GM12891 (cell line): Measurements from ENCODE around the gene PRMT7.

Source experiments
- DNase-seq: peaks from one replicate; pipeline ENCODE4 v3.0.0; 2011; ENCODE audit warnings: low spot score; ENCODE audit not compliant: insufficient read length
- FAIRE-seq: peaks from 2 replicates; lab custom pipeline; 2011; peaks lifted over from hg19 to GRCh38; lab: Jason Lieb, UNC
- PAX5 ChIP-seq: IDR thresholded peaks from 2 replicates; pipeline ENCODE4 v1.6.1; 2011; ENCODE audit warnings: low read length, moderate library complexity, mild to moderate bottlenecking; ENCODE audit not compliant: insufficient read depth, severe bottlenecking
- POLR2A ChIP-seq: IDR thresholded peaks from 2 replicates; pipeline ENCODE4 v1.6.1; 2011; ENCODE audit warnings: low read depth, low read length, control low read depth
- POLR2AphosphoS5 ChIP-seq: IDR thresholded peaks from 2 replicates; pipeline ENCODE4 v1.6.1; 2011; ENCODE audit warnings: low read depth, low read length, control low read depth
- POU2F2 ChIP-seq: IDR thresholded peaks from 2 replicates; pipeline ENCODE4 v1.6.1; 2011; ENCODE audit warnings: low read depth, mild to moderate bottlenecking, control low read depth, low read length, moderate library complexity
- SPI1 ChIP-seq: IDR thresholded peaks from 2 replicates; pipeline ENCODE4 v1.6.1; 2011; ENCODE audit warnings: low read depth, low read length, control low read depth
- TAF1 ChIP-seq: IDR thresholded peaks from 2 replicates; pipeline ENCODE4 v1.6.1; 2011; ENCODE audit warnings: low read depth, low read length, control low read depth

The PRMT7 gene

DNA sequence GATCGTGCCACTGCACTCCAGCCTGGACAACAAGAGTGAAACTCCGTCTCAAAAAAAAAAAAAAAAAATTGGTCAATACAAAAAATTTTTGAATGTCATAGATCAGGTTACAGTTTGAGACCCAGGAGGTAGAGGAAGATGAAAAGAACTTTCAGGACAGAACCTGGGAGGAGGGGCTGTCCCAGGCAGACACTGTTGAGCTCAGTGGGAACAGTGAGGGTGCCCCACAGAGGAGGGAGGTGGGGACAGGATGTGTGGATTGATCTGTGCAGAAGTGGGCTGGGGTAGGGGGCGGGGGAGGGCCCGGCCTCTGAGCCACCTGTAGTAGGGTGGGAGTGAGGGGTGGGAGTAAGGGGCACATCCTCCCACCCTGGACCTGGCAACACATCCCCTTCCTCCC, 58.3 kb downstream of the PRMT7 start:
- TF ChIP-seq PAX5 (no peak), POU2F2 (no peak), TAF1 (no peak), SPI1 (no peak), POLR2A (no peak), POLR2AphosphoS5 (no peak)
- FAIRE-seq (no peak), DNase-seq (no peak)

DNA sequence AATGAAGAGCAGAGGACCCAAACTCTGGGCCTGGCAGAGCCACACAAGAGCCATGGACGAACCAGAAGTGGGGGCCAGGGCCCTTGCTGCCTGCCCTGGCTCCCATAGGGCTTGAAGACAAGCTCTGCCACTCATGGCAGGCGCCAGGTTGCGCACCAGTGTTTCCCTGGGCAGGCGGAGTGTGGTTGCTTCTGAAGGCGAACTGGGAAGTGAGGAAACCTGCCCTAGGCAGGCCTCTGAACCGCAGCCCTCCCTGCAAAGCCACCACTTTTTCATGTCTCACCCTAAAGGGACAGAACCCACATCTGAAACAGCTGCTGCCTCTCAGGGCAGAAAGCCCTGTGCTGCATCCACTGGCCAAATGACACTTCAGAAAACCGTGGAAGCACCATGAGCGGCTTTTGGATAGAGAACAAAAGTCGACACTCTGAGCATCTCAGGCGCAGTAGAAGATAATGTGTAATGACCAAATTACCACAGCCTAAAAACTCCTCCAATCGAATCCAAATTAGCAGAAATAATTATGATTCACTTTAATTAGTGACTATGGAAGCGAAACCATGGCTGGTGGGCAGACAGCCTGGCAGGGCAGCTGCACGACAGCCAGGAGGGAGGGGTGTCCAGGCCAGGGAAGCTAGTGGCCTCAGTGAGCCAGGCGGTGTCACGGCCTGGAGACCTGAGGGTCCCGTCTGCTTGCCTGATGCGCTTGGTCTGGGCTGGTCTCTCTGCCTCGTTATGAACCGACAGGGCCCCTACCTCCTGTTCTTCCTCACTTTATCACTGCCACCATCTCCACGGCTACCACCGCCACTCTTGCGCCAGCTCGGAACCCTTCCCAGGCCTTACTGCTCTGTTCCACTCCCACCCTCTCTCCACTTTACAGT, 59.1 kb downstream of the PRMT7 start:
- TF ChIP-seq POLR2AphosphoS5 (no peak), SPI1 (peak; percentile 76)
- FAIRE-seq (peak; percentile 91), DNase-seq (peak; percentile 74)

DNA sequence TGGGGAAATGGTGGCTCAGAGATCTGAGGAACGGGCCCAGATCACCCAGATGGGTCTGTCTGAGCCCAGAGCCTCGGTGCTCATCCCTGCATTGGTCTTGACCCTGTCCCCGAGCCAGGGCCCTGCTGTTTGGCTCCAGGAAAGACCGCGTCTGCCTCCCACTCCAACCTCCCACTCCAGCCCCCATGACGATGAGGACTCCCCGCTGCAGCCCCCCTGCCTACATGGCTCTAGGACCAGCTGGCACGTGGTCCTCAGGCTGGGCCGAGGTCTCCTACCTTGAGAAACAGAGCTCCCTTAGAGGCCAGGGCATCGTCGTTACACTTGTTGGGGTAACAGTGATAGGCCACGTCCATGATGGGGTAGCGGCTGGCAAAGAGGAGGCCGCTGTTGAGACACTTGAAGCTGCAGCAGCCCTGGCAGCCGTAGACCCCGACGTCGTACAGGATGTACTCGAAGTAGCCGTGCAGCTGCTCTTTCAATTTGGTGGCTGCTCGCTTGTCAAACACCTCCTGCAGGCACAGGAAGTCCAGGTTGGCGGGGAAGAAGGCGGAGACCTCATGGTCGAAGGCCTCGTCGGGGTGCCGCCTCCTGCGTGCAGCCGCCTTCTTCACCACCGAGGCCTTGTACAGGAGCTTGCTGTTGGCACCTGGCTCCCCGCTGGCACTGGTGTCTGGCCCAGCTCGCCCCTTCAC, 59.9 kb downstream of the PRMT7 start:
- DNase-seq (no peak), FAIRE-seq (peak; percentile 47)
- TF ChIP-seq POLR2A (no peak), TAF1 (no peak), POU2F2 (no peak), PAX5 (no peak), POLR2AphosphoS5 (no peak), SPI1 (no peak)

DNA sequence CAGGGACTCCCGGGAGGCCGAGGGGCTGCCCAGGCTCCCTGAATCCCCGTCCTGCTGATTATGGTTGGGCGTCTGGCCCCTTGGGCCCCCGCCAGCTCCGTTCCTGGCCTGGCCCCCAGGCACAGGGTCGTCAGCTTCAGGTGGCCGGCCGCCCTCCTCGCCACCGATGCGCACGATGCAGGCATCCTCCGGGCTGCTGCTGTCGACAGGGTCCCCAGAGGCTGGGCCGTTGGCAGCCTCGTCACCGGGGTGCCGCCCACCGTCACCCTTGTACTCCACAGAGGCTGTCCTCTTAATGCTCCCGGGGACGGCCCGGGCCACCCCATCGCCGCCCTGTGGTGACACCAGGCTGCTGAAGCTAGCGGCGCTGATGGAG, 60.4 kb downstream of the PRMT7 start:
- FAIRE-seq: no peak
- no peak for TF ChIP-seq POU2F2
- TF ChIP-seq POLR2A: no peak
- no peak for TF ChIP-seq PAX5
- no peak for TF ChIP-seq TAF1
- no peak for TF ChIP-seq POLR2AphosphoS5
- no peak for TF ChIP-seq SPI1
- no peak for DNase-seq

DNA sequence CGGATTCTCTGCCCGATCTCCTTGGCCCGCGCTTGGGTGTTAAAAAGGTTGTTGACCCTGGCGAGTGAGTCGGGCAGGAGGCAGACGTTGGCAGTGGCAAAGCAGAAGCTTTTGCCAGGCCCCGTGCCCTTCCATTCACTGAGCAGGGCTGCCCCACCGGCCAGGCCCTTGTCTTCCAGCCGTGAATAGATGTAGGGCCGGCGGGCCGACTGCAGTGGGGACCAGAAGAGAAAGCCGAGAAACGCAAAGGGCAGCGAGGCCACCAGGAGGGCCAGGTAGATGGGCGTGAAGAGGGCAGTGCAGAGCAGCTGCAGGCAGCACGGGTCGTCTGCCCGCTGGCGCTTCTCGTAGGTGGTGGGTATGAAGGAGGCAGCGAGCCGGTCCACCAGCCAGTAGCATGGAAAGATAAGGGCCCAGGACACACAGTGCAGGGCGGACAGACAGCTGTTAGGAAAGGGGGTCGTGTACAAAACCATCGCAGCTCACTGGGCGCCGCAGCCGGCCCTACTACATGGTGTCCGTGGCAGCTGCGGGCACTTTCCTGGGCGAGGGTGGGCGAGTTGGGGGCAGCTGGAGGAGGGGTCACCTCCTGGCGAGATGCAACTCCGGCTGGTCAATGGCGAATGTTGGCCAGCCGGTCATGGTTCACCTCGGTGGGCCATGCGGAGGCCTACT, 61.0 kb downstream of the PRMT7 start:
- DNase-seq: no peak
- TF ChIP-seq SPI1 (no peak), POU2F2 (no peak), POLR2AphosphoS5 (no peak), POLR2A (no peak), PAX5 (no peak), TAF1 (no peak)
- FAIRE-seq: no peak

DNA sequence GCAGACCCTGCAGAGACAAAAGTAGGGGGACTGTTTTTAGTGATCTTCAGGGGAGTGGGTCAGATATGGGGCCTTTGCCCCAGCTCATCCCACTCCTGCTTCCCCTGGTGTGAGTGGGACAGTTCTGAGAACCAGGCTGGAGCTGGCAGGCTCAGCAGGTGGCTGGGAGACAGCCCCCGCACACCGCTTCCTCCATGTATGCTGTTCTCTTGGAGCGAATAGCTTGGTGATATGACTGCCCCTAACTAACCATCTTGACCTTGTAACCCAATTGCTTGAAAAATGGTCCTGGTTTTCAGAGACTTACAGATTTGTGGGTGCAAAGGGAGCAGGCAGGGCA, 61.5 kb downstream of the PRMT7 start:
- DNase-seq: no peak
- TF ChIP-seq TAF1 (no peak), PAX5 (no peak), POLR2AphosphoS5 (no peak), POLR2A (no peak), POU2F2 (no peak), SPI1 (no peak)
- FAIRE-seq: no peak

DNA sequence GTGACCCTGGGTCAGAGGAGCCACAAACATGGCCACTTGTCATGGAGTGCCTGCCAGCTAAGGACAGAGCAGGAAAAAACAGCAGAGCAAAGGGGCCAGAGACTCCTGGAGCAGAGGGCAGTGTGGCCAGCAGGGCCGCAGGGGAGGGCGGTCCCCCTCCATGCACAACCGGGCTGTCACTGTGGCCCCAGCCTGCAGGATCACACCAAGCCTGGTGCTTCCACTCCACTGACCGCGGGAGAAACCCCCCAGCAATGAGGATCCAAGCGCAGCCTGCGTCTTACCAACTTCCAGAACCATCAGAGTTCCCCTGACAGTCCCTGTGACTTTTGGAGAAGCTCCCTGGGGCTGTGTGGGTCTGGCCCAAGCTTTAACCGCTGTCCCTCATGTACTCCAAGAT, 62.0 kb downstream of the PRMT7 start:
- TF ChIP-seq PAX5 (no peak), TAF1 (no peak)
- FAIRE-seq: no peak
- DNase-seq: no peak

DNA sequence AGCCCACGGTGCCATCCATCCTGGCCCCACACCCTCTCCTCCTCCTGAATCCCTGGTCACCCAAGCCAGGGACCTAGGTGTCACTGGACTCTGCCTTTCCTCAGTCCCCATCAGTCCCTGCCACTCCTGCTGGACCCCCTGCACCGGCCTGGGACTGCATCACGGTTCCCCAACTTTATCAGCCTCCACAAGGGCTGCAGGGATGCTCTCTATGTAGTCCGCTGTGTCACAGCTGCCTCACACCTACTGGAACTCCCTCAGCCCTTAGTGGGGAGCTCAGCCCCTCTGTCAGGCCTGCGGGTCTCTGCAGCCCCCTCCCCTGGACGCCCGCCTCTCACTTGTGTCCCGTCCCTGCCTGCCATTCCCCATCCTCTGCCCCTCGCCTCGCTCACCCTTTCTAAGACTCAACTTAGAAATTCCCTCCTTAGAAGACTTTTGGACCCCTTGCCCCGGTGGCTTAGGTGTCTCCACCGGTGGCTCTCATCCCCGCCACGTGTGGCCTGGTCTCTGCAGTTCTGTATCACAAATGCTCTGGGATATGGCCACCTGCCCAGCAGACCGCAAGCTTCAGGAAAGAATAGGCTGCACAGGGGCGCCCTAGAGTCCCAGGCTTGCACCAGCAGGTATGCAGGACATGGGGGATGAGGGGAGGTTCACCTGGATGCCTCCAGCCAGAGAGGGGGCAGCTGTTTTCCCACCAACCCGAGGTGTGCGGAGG, 62.9 kb downstream of the PRMT7 start:
- FAIRE-seq (no peak), DNase-seq (no peak)
- TF ChIP-seq POU2F2: no peak
- TF ChIP-seq PAX5: no peak
- no peak for TF ChIP-seq POLR2A
- no peak for TF ChIP-seq TAF1
- TF ChIP-seq SPI1: no peak
- no peak for TF ChIP-seq POLR2AphosphoS5

DNA sequence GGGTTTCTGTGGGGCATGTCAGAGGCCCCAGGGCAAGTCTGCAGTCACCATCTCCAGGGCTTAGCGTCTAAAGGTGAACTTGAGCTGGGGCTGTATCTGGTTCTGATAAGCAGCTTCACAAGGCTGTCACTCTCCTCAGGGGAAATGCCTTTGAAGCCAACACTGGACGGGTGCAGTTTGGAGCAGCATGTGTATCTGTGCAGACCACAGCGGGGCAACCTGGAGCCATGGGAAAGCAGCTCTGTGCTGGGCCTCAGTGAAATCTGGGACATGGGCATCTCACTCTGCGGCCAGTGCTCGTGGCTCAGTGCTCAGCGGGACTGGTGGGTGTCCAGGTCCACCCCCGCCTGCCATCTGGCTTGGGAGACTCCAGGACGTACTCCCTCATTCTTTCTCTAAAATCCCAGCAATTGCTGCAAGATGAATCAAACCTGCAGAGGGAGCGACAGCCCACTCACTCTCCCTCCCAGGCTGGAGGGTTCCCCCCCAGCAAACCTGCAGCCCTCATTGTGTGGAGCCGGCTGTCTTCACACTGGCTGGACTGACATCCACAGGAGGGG, 63.5 kb downstream of the PRMT7 start:
- FAIRE-seq: no peak
- TF ChIP-seq POLR2AphosphoS5 (no peak), POLR2A (no peak), PAX5 (no peak), TAF1 (no peak), SPI1 (no peak), POU2F2 (no peak)
- DNase-seq: no peak
